A549 (cell line): Measurements from ENCODE around the gene NFATC3.

Source experiments
- NFE2L2 ChIP-seq: fragments of 150-350 bp; conservative IDR thresholded peaks from 2 replicates; pipeline ENCODE4 v1.6.1; 2014; ENCODE audit warnings: low read length
- RAD21 ChIP-seq, 2 experiments: fragments of >200 bp in 1 of 2; sonication (Bioruptor Twin) in 1 of 2; formaldehyde crosslinking in 1 of 2; IDR thresholded peaks in 1 of 2; conservative IDR thresholded peaks in 1 of 2; 2 replicates in 1 of 2; 3 replicates in 1 of 2; pipeline ENCODE4 v1.6.1; 2012 to 2018; ENCODE audit warnings: inconsistent platforms in 1 of 2
- RFX5 ChIP-seq: fragments of 450-650 bp; IDR thresholded peaks from 2 replicates; pipeline ENCODE4 v1.7.1; 2014; ENCODE audit warnings: antibody characterized with exemption, mild to moderate bottlenecking, moderate library complexity
- TF ChIP-seq, protein P1 (sequence below): fragments of >200 bp; sonication (Bioruptor Twin); formaldehyde crosslinking; IDR thresholded peaks from 3 replicates; pipeline ENCODE4 v1.5.1; 2016
- TF ChIP-seq, protein P2 (sequence below): fragments of 200-600 bp; sonication (generic); IDR thresholded peaks from 2 replicates; pipeline ENCODE4 v1.6.1; 2016; ENCODE audit warnings: antibody characterized with exemption, mild to moderate bottlenecking, moderate library complexity
- TF ChIP-seq, protein P3 (sequence below): fragments of >200 bp; sonication (Bioruptor Twin); formaldehyde crosslinking; IDR thresholded peaks from 2 replicates; pipeline ENCODE4 v1.6.1; 2016

DNA sequence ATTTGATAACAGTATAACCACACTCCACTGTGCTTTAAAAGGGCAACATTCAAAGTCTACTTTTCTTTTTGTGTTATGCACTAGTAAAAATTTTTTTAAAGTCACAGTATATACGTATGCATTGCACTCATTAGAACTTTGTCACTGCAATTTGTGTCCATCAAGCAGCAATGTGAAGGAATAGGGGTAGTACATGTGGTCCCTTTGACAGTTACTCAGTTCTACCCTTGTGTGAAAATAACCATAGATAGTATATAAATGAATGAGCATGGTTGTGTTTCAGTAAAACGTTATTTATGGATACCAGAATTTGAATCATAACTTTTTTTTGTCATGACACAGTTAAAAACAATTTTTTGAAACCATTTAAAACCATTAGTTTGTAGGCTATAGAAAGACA is 30.7 kb downstream of the NFATC3 start:
- TF ChIP-seq, protein P1, sequence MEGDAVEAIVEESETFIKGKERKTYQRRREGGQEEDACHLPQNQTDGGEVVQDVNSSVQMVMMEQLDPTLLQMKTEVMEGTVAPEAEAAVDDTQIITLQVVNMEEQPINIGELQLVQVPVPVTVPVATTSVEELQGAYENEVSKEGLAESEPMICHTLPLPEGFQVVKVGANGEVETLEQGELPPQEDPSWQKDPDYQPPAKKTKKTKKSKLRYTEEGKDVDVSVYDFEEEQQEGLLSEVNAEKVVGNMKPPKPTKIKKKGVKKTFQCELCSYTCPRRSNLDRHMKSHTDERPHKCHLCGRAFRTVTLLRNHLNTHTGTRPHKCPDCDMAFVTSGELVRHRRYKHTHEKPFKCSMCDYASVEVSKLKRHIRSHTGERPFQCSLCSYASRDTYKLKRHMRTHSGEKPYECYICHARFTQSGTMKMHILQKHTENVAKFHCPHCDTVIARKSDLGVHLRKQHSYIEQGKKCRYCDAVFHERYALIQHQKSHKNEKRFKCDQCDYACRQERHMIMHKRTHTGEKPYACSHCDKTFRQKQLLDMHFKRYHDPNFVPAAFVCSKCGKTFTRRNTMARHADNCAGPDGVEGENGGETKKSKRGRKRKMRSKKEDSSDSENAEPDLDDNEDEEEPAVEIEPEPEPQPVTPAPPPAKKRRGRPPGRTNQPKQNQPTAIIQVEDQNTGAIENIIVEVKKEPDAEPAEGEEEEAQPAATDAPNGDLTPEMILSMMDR = no peak
- no peak for TF ChIP-seq RAD21 (conservative IDR thresholded peaks at IDR 0.05 in 1 of 2, IDR thresholded peaks at IDR 0.05 in 1 of 2)
- TF ChIP-seq, protein P2, sequence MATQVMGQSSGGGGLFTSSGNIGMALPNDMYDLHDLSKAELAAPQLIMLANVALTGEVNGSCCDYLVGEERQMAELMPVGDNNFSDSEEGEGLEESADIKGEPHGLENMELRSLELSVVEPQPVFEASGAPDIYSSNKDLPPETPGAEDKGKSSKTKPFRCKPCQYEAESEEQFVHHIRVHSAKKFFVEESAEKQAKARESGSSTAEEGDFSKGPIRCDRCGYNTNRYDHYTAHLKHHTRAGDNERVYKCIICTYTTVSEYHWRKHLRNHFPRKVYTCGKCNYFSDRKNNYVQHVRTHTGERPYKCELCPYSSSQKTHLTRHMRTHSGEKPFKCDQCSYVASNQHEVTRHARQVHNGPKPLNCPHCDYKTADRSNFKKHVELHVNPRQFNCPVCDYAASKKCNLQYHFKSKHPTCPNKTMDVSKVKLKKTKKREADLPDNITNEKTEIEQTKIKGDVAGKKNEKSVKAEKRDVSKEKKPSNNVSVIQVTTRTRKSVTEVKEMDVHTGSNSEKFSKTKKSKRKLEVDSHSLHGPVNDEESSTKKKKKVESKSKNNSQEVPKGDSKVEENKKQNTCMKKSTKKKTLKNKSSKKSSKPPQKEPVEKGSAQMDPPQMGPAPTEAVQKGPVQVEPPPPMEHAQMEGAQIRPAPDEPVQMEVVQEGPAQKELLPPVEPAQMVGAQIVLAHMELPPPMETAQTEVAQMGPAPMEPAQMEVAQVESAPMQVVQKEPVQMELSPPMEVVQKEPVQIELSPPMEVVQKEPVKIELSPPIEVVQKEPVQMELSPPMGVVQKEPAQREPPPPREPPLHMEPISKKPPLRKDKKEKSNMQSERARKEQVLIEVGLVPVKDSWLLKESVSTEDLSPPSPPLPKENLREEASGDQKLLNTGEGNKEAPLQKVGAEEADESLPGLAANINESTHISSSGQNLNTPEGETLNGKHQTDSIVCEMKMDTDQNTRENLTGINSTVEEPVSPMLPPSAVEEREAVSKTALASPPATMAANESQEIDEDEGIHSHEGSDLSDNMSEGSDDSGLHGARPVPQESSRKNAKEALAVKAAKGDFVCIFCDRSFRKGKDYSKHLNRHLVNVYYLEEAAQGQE = no peak
- TF ChIP-seq, protein P3, sequence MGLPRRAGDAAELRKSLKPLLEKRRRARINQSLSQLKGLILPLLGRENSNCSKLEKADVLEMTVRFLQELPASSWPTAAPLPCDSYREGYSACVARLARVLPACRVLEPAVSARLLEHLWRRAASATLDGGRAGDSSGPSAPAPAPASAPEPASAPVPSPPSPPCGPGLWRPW = no peak
- TF ChIP-seq RFX5 = no peak
- TF ChIP-seq NFE2L2 = no peak
